Measurements from ENCODE around the gene SHC3.

DNA sequence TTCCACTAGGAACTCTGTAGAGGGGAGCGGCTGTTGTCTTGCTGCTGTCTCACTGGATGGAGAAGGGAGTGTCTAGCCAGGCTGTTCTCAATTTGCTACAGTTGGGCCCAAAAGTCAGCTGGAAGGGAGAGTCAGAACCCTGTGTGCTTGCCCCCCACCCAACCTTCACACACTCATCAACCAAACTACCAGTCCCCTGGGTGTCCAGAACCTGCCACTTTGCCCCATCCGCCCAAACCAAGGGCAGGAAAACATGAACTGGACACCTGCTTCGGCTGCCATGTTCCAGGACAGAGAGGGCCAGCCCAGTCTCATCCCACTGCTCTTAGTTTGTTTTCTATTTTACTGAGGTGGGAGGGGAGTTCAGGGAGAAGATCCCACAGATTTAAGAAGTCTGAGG lies 105.2 kb downstream of the SHC3 start:
- TF ChIP-seq, protein P1, sequence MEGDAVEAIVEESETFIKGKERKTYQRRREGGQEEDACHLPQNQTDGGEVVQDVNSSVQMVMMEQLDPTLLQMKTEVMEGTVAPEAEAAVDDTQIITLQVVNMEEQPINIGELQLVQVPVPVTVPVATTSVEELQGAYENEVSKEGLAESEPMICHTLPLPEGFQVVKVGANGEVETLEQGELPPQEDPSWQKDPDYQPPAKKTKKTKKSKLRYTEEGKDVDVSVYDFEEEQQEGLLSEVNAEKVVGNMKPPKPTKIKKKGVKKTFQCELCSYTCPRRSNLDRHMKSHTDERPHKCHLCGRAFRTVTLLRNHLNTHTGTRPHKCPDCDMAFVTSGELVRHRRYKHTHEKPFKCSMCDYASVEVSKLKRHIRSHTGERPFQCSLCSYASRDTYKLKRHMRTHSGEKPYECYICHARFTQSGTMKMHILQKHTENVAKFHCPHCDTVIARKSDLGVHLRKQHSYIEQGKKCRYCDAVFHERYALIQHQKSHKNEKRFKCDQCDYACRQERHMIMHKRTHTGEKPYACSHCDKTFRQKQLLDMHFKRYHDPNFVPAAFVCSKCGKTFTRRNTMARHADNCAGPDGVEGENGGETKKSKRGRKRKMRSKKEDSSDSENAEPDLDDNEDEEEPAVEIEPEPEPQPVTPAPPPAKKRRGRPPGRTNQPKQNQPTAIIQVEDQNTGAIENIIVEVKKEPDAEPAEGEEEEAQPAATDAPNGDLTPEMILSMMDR (IDR thresholded peaks at IDR 0.05; ENCODE audit: extremely low read depth in 1 of 2, insufficient read depth in 1 of 2, low read depth in 1 of 2, low read length in 2 of 2), result no peak
- no peak for TF ChIP-seq POLR2AphosphoS5 (IDR thresholded peaks at IDR 0.05; ENCODE audit: insufficient read depth, low read depth, low read length)
- no peak for TF ChIP-seq FOS (IDR thresholded peaks at IDR 0.05; ENCODE audit: borderline replicate concordance, insufficient read depth, low read length)
- TF ChIP-seq MYC (IDR thresholded peaks at IDR 0.05; ENCODE audit: low read depth, low read length), result no peak
- TF ChIP-seq POLR2A (IDR thresholded peaks at IDR 0.05; ENCODE audit: low read depth, low read length), result no peak
